NCI-H460 (cell line): ENCODE measurements around the gene KLHL33. TPM values are rescaled to one million over a fixed set of nuclear protein-coding genes. Genes with fewer than 3 reads are reported as not detected.

Experiments used
- DNase-seq: peaks from one replicate; pipeline ENCODE4 v3.0.0-alpha.2; 2016; ENCODE audit warnings: low read depth; ENCODE audit errors: extremely low read depth
- total RNA-seq: library from RNA; depleted of rRNA; stranded (reverse); fragments of >200 nt; shearing (Covaris generic); gene quantifications from 2 replicates; pipeline ENCODE4 v1.2.3, GENCODE V29; 2014

KLHL33 gene
- total RNA-seq, 1 experiment from 2014 or later: not detected

DNA sequence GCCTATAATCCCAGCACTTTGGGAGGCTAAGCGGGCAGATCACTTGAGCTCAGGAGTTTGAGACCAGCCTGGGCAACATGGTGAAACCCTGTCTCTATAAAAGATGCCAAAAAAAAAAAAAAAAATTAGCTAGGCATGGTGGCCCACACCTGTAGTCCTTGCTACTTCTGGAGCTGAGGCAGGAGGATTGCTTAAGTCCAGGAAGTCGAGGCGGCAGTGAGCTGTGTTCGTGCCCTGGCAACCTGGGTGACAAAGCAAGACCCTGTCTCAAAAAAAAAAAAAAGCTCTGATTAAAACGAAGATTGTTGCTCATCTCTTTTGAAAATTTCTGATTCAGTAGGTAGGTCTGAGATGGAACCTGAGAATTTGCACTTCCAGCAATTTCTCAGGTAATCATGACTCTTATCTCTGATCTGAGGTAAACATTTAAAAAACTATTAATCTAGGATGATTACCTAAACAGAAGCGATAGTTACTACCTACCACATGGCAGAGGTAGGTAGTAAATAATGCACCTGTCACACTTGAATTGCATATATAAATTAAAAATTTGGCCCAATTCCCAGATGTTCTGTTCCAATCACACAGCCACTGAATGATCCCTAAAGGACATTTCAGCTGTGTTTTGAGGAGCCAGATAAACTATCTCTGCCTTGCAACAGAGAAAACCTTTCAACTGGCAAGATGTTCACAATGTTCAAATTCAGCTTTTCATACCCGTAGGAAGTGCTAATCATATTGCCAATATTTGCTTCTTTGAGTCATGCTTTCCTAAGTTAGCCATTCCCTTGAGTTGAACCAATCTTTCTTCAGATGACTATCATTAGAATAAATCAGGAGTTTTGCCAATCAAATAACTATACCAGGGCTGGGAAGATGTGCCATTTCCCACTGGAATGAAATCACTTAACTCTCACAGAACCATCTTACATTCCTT is 18.4 kb downstream of the KLHL33 start:
- no peak for DNase-seq

DNA sequence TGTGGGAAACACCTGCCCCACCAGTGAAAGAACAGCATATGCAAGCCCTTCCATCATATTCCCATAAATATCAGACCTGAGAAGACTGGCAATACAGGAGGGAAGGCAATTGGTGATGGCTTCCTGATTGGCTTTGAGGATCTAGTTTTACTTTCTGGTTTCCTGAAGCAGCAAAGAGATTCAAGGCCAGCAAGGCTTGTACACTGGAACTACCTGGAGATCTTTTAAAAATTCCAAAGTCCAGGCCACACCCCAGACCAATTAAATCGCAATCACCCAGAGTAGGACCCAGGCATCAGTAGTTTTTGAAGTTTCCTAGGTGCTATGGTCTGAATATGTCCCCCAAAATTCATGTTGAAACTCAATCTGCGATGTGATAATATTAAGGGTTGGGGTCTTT is 19.7 kb downstream of the KLHL33 start:
- no peak for DNase-seq

DNA sequence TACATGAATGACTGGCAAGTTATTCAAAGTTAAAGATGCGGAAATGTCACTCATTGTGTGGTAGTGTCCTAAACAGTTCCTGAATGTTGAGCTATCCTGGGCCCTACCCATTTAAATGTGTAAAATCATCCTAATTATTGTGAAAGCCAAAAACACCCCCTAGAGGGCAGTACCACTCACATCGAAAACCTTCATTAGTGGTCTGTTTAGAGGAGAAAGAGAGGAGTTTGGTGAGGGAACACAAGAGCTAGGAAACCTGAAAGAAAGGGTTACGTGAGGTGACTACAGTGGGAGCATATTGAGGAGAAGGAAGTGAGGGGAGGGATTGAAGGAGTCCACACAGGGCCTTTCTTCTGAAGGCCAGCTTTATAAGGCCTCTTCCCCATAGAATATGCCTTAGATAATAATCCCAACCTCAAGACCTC is 20.2 kb downstream of the KLHL33 start:
- peak; percentile 54 for DNase-seq

DNA sequence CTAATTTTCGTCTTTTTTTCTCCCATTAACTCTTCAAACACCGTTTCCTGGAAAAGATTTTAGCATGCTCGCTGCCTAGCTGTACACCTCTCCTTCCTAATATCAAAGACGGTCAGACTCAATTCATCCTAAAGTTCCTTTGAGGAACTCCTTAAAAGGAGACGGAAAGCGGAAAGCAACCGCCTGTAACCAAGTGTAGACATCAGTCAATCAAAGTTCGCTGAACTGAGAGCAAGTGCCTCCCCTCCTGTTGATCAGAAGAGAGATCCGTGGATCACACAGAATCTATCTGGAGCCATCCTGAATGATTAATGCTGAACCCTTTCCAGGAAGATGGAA is 22.3 kb downstream of the KLHL33 start:
- peak; percentile 4 for DNase-seq

DNA sequence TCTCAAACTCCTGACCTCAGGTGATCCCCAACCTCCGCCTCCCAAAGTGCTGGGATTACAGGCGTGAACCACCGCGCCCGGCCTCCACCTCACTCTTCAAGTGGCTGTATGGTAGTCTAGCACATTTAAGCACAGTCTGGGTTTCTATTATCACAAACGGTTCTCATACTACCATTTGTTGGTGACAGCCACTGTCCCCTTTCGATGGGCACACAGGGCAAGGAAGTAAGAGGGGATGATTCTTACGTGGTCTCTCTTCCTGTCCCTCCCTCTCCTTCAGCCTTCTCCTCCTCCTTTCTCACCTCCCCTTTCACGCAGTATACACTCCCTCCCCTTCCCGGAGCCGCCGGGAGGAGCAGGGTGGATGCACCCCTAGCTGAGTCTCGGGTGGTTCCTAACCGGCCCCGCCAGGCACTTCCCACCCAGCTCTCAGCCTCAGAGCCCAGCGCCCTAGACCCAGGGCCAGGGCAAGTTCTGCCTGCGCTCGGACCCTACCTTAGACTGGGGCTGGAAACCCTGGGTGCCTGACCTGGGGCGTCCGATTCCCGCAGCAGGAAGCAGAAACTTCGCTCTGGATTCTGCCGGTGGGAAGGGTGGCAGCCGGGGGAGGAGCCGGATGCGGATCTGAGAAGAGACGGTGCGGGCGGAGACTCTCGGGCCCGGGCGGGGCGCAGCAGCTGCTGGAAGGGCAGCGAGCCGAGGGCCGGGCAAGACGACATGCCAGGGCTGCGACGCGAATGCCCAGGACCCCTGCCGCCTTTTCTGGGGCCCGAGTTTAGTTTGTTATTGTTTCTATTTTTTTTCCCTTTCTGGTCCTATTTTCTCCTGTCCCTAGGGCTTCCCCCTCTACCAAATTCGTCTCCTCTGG is 22.9 kb downstream of the KLHL33 start, which contains the start of gene TEP1:
TSS of gene TEP1 (minus strand) at position 626 of the 868 bp plus-strand sequence. CDS start 5,062 bp downstream, outside the sequence.
- peak; percentile 82 for DNase-seq

DNA sequence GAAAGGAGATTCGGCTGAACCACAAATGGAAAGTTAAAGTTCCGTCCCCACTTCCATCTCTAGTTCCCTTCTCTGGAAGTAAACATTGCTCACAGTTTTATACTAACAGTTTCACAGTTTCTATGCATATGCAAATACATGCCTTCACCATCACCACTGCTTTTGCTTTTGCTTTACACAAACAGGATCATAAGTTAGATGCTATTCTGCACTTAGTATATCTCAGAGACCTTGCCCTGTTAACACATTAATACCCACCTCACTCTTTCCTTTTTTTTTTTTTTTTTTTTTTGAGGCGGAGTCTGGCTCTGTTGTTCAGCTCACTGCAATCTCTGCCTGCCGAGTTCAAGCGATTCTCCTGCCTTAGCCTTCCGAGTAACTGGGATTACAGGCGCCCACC is 23.6 kb downstream of the KLHL33 start:
- no peak for DNase-seq

DNA sequence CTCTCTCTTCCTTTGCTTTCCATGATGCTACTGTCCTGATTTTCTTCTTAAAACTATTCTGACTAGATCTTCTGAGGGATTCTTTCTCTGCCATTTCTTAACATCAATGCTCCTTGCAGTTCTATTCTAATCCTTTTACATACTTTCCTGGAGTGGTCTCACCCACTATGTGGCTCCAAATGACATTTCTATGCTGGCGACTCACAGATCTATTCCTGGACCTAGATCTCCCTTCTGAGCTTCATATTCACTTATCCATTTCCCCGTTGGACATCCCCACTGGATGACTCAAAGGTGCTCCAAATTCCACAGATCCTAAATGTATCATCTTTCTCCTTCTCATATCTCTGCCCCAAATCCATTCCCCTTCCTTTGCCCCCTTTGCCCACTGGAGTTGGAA is 26.7 kb downstream of the KLHL33 start:
- DNase-seq: no peak

DNA sequence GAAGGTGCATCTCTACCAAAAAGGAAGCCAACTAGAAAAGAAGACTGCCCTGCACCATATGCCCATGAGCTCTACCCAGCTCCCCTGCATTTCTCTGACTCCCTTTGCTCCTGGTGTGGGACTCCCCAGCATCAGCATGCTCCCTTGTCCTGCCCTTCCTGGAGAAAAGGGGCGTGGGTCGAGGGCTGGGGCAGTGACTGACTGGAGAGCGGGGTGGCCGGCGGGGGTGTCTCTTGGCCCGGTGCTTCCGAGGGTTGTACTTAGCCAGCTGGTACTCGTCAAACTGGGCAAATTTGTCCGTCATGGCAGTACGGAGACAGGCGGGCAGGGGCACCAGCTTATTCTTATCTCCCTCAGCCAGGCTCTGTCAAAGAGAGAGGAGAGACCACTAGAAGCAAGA is 32.4 kb downstream of the KLHL33 start:
- no peak for DNase-seq

DNA sequence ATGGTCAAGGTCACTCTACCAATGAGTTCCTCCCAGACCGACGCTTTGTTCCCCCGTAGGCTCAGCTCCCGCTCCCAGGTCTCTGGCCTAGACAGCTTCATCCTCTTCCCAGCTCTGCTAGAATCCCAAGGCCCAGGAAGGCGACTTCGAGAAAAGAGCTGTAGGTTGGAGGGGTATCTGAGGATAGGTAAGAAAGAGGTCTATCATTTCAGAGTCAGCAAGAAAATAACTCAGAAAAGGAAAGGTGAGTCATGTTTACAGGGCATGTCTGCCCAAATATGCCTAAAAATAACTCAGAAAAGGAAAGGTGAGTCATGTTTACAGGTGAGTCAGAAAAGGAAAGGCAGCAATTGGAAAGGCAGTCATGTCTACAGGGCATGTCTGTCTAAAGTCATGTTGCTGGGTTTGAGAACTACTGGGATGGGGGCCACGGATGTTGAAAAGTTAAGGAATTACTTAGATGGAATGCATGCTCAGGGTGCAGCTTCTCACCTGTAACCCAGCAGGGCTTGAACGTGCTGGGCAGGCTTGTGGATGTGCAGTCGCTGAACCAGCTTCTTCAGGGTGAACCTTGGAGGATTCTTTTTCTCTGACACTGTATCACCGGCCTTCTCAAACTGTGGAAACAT is 34.9 kb downstream of the KLHL33 start:
- DNase-seq: no peak

DNA sequence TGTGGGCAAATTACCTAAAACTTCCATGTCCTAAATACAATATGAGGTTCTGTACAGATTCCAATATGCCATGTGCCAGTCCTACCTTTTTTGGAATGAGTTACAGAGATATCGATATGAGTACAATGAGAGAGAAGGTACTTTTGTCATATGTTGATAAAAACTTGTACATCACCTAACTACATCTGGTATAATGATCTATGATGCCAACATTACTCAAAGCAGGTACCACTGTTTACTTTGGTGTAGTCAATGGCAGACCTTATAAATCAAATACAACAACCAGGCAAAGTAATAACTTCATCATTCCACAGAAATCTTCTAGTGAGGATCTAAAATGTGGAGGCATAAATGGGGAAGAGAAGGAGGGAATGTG is 35.4 kb downstream of the KLHL33 start:
- DNase-seq: no peak

DNA sequence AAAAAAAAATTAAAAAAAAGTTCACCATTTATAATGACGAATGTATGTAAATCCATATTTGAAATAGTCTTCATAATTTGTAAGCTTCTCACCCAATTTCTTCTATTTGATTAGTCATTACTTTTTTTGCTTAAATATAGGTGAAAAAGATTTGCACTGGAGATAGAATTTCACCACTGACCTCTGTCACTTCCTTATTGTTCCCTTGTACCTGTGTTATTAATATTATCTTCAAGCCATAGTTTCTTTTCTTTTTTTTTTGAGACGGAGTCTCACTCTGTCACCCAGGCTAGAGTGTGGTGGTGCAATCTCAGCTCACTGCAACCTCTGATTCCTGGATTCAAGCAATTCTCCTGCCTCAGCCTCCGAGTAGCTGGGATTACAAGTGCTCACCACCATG is 38.5 kb downstream of the KLHL33 start:
- no peak for DNase-seq

DNA sequence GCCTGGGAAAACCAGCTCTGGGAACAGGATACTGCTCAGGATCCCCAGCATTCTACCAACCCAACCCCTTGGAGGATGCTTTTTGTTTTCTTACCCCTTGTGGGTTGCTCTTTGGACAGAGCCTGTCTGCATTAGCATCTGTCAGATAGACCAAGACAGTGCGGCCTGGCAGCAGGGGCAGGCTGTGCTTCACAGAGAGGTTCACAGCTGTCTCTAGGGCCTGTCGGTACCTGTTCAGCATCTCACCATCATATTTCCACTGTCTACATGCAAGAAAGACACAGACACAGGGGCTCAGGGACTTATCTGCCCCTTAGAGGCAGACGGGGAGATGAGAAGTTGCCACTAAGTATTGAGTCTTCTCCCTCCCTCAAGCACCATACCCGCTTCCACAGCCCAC is 44.5 kb downstream of the KLHL33 start:
- DNase-seq: no peak

DNA sequence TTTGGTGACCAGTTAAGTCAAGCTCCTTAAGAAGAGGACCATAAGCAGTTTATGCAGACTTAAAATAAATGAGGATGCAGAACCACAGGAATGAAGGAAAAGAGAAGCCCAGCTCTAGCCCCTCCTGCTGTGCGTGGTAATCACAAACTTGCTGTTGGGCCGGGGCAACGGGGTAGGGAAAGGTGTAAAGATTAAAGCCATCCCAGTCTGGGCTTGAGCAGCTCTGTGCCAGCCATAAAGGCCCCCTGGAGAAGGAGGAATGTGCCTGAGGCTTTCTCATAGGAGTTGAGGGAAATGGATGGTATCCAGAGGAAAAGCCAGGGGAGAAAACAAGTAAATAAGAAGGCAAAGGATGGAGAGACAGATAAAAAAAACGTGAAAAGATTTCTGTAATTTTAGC is 47.8 kb downstream of the KLHL33 start:
- no peak for DNase-seq

DNA sequence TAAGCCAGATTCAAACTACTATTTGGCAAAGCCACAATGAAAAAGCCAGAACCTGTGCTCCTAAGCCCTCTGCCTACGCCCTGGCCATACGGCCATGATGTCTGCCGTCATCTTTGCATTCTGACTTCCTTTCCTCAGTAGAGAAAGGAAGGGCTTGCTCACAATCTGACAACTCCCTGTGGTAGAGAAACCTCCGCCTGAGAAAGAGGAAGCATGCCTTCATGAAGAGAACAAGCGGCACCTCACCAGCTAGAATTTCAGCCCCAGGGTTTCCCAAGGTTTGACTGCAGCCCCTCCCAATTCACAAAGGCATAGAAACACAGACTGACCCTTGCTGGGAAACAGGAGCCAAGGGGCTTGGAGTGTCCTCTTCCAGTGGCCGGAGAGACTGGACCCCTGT is 48.4 kb downstream of the KLHL33 start:
- DNase-seq: no peak

DNA sequence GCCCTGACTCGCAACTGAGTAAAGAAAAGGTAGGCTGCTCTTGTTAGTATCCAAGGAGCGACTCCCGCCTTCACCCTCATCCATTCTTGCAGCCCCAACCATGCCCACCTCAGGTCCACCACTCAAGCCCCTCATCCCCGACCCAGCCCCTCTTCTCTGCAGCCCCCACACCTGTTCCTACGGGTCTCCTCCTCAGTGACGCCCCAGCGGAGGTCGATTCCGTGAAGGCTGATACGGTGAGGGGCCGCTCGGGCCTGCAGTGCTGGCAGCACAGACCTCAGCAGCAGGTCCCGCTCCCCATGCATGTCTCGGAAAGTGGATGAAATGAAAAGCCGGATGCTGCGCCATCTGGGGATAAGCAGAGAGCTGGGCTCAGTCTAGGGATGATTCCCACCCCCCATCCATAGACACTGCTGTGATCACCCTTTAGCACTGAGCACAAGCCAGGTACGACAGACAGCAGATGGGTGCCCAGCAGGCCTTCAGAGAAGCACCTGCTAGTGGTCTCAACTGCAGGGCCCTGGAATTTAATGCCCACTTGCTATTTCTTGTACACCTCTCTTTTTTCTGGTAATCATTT is 49.6 kb downstream of the KLHL33 start:
- DNase-seq: no peak

DNA sequence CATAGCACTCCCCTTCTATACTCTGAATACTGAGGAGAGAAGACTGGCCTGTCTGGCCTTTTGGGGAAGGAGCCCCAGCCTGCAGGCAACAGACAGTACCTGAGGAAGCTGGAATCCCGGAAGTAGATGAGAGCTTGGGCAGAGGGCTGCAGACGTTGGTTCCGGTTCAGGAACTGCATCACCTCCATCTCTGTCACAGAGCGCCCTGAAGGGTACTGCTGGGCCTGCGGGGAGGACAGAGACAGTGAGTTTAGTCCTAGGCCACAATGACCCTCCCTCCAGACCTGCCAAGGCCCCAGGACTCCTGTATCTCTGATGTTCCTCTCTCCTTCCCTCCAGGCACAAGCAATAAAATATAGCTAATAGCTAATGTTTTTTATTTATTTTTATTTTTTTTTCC is 51.1 kb downstream of the KLHL33 start:
- no peak for DNase-seq

DNA sequence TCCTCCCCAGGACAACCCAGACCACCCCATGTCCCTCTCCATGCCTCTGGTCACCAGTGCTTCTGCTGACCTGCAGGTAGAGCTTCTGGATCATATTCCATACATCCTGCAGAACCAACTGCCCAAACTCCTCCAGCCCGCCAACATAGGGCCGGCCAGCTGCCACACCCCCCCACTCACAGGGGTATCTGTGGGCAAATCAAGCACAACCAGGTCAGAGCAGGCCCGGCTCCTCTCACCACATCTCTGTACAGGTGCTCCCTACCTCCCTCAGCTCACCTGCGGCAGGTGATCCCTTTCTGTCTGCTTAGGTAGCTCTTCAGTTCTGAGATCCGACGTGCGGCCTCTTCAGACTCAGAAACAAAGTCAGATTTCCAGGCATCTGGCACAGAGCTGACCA is 51.6 kb downstream of the KLHL33 start:
- DNase-seq: no peak

DNA sequence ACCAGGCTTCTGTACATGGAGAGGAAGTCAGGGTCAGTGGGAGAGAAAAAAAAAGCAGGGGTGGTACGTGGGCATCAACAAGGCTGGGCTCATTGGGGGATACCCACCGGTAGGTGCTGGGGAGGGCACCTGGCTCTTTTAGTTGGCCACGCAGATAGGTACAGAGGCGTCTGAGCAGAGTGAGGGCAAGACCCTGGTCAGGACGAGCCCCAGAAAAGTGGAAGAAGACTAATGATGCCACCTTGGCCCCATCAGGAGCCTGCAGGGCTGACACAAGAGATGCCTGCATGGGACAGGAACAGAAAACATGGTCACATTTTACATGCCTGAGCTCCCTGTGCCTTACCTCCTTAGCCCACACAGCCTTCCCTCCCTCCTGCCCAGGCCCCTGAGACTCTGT is 52.3 kb downstream of the KLHL33 start:
- no peak for DNase-seq

DNA sequence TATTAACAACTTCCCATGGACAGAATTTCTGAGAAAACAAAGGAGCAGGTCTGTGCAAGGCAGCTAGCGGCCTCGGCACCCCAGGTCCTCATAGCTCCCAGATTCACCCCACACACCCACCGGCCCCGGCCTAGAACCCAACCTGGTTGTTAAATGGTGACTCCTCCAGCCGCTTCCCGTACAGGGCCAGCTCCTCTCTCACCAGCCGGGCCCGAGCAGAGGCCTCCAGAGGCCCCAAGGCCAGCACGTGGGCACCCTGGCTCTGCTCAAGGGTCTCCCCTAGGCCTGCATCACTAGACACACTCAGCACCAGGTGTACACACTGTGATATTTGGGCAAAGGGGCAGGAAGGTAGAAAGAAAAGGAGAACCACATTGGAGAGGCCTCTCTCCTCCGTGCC is 52.9 kb downstream of the KLHL33 start:
- no peak for DNase-seq

DNA sequence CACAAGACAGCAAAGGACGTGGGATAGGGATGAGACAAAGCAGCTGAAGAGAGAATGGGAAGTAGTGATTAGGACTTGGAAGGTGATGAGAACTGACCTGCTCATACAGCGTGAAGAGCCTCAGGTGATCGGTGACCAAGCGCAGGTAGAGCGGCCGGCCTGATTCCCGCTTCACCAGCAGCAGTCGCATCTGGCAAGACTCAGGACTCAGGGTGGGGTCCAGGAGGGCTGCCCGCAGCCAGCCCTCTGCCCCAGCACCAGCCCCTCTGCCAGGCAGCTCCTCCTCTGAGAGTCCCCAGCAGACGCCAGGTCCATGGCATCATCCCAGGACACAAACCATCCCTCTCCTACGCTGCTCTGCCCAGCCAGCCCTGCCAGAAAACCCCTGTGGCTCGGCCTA is 53.4 kb downstream of the KLHL33 start:
- DNase-seq: no peak

DNA sequence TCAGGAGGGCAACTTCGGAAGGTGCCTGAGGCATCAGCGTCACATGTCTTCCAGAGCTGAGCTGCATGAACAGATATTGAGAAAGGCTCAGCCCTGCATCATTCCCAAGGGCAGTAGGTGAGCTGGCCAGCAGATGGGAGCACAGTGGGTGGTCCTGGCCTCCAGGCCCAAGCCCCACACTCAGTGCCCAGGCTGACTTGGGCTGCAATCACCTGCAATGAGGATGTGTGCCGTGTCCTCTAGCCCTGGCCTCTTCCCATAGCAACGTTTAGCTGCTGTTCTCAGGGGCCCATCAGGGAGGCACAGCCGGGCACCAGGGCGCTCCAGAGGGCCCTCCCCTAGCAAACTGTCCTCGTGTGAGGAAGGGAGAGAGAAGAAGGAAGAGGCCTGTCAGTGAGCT is 54.6 kb downstream of the KLHL33 start:
- DNase-seq: no peak
